ENCODE results near the gene MYO1B.

MYO1B gene

DNA sequence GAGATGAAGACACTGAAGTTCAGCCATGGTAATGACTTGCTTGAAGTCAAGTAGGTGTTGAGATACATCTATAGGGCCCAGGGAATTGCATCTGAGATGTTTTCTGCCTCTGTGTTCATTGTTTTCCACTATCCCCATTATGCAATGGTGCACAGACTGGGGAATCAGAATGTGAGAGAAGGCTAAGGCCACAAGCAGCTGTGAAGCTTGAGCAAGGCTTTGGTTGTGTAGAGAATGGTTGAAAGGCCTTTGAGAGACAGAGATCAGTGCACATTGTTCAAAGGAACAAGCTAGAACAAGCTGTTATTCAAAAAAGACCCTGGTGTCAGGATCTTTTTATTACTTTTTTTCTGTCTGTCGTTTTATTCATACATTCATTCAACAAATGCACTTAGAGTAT, 82.3 kb downstream of the MYO1B start:
- no peak overlapping the region for H4K91ac ChIP-seq (ENCODE audit: low read length)
- H3K4me1 ChIP-seq (ENCODE audit: control insufficient read depth, insufficient read depth, low read depth, low read length) = no peaks in the 10 kb centered on the region
- peaks cover 0 to 81% of the 10 kb centered on the region in 2 experiments for H3K36me3 ChIP-seq (ENCODE audit: control insufficient read depth in 1 of 2, insufficient read depth in 2 of 2, low read depth in 1 of 2, low read length in 2 of 2)
- no peaks in the 10 kb centered on the region for H3K27me3 ChIP-seq (ENCODE audit: control insufficient read depth in 1 of 2, insufficient read depth in 1 of 2, low read length in 2 of 2)
- H3K14ac ChIP-seq (ENCODE audit: low read length in 2 of 2) = no peak overlapping the region
- no peak overlapping the region for H2BK12ac ChIP-seq (ENCODE audit: low read length in 2 of 2)
- no peak overlapping the region for H2BK5ac ChIP-seq (ENCODE audit: low read depth, low read length, poor library complexity, severe bottlenecking)
- no peak for DNase-seq
- H2AFZ ChIP-seq (ENCODE audit: low read depth, low read length) = no peak overlapping the region
- peak overlapping the region in 1 of 2 experiments; percentile 18 for H3K18ac ChIP-seq (ENCODE audit: low read depth in 1 of 2, low read length in 2 of 2)
- no peak overlapping the region for H3K4me2 ChIP-seq (ENCODE audit: low read length, poor library complexity, severe bottlenecking)
- H2BK120ac ChIP-seq (ENCODE audit: low read depth, low read length) = no peak overlapping the region
- H3K9me3 ChIP-seq (ENCODE audit: control insufficient read depth, low read length) = peaks cover 4% of the 10 kb centered on the region
- H3K4me3 ChIP-seq (ENCODE audit: insufficient read depth in 1 of 2, low read depth in 1 of 2, low read length in 2 of 2) = no peak overlapping the region
- H3K4ac ChIP-seq (ENCODE audit: low read depth in 1 of 2, low read length in 2 of 2) = no peak overlapping the region
- no CpG with 5 or more reads among the region's 1 CpG for WGBS
- no peak overlapping the region for H4K8ac ChIP-seq (ENCODE audit: low read length)
- no peak overlapping the region for H3K9ac ChIP-seq (ENCODE audit: low read length)
- H2AK5ac ChIP-seq (ENCODE audit: low read length, severe bottlenecking) = no peak overlapping the region
- peaks cover 26% of the 10 kb centered on the region for H3K79me1 ChIP-seq (replicated peaks; ENCODE audit: low read length, poor library complexity, severe bottlenecking)
- no peak overlapping the region for H2BK15ac ChIP-seq (ENCODE audit: low read depth, poor library complexity, severe bottlenecking)
- no peak overlapping the region for H3K23ac ChIP-seq (ENCODE audit: low read length in 2 of 2)
- no peak overlapping the region for H3K27ac ChIP-seq (ENCODE audit: low read length, poor library complexity, severe bottlenecking)

DNA sequence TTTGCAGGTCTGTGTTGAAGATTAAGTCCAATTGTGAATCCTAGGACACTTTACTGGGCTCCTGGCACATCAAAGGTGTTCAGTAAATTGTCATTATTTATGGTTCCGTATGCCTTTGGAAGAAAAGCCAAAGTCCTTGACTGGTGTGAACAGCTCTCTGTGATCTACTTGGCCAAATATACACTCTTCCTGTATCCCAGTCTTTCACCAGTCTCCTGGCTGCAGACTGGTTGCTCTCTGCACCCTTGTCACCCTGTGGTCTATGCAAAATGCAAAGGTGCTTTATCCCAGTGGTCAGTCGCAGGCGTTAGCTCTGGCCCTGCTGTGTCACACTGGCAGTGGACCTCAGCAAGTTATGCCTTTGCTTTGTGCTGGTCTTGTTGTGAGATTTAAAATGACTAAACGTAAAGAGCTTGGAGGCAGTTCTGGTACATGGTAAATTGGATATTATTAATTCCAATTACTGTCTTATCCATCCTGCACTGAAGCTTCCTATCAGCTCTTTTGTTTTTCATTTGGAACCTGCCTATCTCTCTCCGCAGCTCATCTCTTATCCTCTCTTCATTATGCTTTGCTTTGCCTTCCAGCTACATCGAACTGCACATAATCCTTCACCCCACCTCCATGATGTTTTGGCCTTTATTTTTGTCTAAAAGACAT, 83.1 kb downstream of the MYO1B start:
- Histone ChIP-seq H3K23ac (ENCODE audit: low read length in 2 of 2) (no peak overlapping the region), H3K4me1 (ENCODE audit: control insufficient read depth, insufficient read depth, low read depth, low read length) (no peaks in the 10 kb centered on the region), H3K9me3 (ENCODE audit: control insufficient read depth, low read length) (peaks cover 4% of the 10 kb centered on the region), H3K27me3 (ENCODE audit: control insufficient read depth in 1 of 2, insufficient read depth in 1 of 2, low read length in 2 of 2) (no peaks in the 10 kb centered on the region), H3K4me2 (ENCODE audit: low read length, poor library complexity, severe bottlenecking) (no peak overlapping the region), H3K79me1 (replicated peaks; ENCODE audit: low read length, poor library complexity, severe bottlenecking) (peaks cover 28% of the 10 kb centered on the region), H2BK120ac (ENCODE audit: low read depth, low read length) (no peak overlapping the region), H4K91ac (ENCODE audit: low read length) (no peak overlapping the region), H2AFZ (ENCODE audit: low read depth, low read length) (no peak overlapping the region), H2BK15ac (ENCODE audit: low read depth, poor library complexity, severe bottlenecking) (no peak overlapping the region), H3K14ac (ENCODE audit: low read length in 2 of 2) (no peak overlapping the region), H2BK5ac (ENCODE audit: low read depth, low read length, poor library complexity, severe bottlenecking) (no peak overlapping the region), H3K18ac (ENCODE audit: low read depth in 1 of 2, low read length in 2 of 2) (no peak overlapping the region), H3K4ac (ENCODE audit: low read depth in 1 of 2, low read length in 2 of 2) (no peak overlapping the region), H3K27ac (ENCODE audit: low read length, poor library complexity, severe bottlenecking) (no peak overlapping the region), H3K9ac (ENCODE audit: low read length) (no peak overlapping the region), H3K36me3 (ENCODE audit: control insufficient read depth in 1 of 2, insufficient read depth in 2 of 2, low read depth in 1 of 2, low read length in 2 of 2) (peaks cover 0 to 89% of the 10 kb centered on the region in 2 experiments), H2AK5ac (ENCODE audit: low read length, severe bottlenecking) (no peak overlapping the region), H4K8ac (ENCODE audit: low read length) (no peak overlapping the region), H3K4me3 (ENCODE audit: insufficient read depth in 1 of 2, low read depth in 1 of 2, low read length in 2 of 2) (no peak overlapping the region), H2BK12ac (ENCODE audit: low read length in 2 of 2) (no peak overlapping the region)
- 95% methylated on average over 5 of the region's 6 CpGs for WGBS
- no peak for DNase-seq

DNA sequence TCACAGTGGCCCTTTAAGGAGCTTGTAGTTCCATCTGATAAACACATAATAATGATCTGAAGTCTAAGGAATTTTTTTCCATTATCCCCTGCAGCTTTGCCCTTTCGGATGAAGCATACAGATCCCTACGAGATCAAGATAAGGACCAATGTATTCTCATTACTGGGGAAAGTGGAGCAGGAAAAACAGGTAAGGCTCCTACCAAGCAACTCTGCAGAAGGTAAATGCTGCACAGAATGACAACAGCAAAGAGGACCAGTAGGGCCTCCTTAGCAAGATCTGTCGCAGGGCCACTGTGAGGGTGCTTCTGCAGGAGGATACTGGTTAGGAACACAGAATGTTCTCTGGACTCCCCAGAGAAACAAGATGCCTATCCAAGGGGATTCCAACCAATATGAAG, 84.6 kb downstream of the MYO1B start:
- no peak for DNase-seq
- no peak overlapping the region for H3K4me3 ChIP-seq (ENCODE audit: insufficient read depth in 1 of 2, low read depth in 1 of 2, low read length in 2 of 2)
- H3K9me3 ChIP-seq (ENCODE audit: control insufficient read depth, low read length) = no peaks in the 10 kb centered on the region
- no peak overlapping the region for H2AFZ ChIP-seq (ENCODE audit: low read depth, low read length)
- no peak overlapping the region for H4K91ac ChIP-seq (ENCODE audit: low read length)
- H2AK5ac ChIP-seq (ENCODE audit: low read length, severe bottlenecking) = no peak overlapping the region
- no peak overlapping the region for H3K4ac ChIP-seq (ENCODE audit: low read depth in 1 of 2, low read length in 2 of 2)
- H2BK120ac ChIP-seq (ENCODE audit: low read depth, low read length) = no peak overlapping the region
- H3K23ac ChIP-seq (ENCODE audit: low read length in 2 of 2) = no peak overlapping the region
- no peak overlapping the region for H2BK5ac ChIP-seq (ENCODE audit: low read depth, low read length, poor library complexity, severe bottlenecking)
- no peaks in the 10 kb centered on the region for H3K27me3 ChIP-seq (ENCODE audit: control insufficient read depth in 1 of 2, insufficient read depth in 1 of 2, low read length in 2 of 2)
- peaks cover 2% of the 10 kb centered on the region for H3K4me1 ChIP-seq (ENCODE audit: control insufficient read depth, insufficient read depth, low read depth, low read length)
- no peak overlapping the region for H4K8ac ChIP-seq (ENCODE audit: low read length)
- H3K36me3 ChIP-seq (ENCODE audit: control insufficient read depth in 1 of 2, insufficient read depth in 2 of 2, low read depth in 1 of 2, low read length in 2 of 2) = peaks cover 0 to 85% of the 10 kb centered on the region in 2 experiments
- H3K27ac ChIP-seq (ENCODE audit: low read length, poor library complexity, severe bottlenecking) = no peak overlapping the region
- no peak overlapping the region for H3K9ac ChIP-seq (ENCODE audit: low read length)
- H2BK12ac ChIP-seq (ENCODE audit: low read length in 2 of 2) = no peak overlapping the region
- no peak overlapping the region for H3K14ac ChIP-seq (ENCODE audit: low read length in 2 of 2)
- 100% methylated on average over 3 of the region's 3 CpGs for WGBS
- peaks cover 29% of the 10 kb centered on the region for H3K79me1 ChIP-seq (replicated peaks; ENCODE audit: low read length, poor library complexity, severe bottlenecking)
- H3K4me2 ChIP-seq (ENCODE audit: low read length, poor library complexity, severe bottlenecking) = no peak overlapping the region
- H3K18ac ChIP-seq (ENCODE audit: low read depth in 1 of 2, low read length in 2 of 2) = no peak overlapping the region
- H2BK15ac ChIP-seq (ENCODE audit: low read depth, poor library complexity, severe bottlenecking) = no peak overlapping the region

DNA sequence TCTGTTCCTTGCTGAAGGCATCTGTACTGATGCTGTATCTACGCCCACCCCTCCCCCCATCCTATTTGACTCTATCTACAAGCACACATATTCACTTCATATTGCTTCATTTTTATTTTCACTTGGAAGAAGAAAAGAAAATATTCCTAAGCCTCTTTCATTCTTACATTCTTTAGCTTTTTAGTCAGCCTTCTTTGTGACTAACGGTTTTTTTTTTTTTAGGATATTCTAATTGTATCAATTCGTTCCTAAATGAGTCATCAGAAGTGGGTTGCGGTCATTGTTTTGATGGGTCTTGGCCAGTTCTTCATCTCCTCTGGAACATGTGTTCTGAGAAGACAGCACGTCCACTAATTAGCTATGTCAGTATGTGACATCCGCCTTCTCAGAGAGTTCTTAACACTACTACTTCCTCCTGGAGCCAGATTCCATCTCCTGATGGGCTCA, 88.7 kb downstream of the MYO1B start:
- H3K4ac ChIP-seq (ENCODE audit: low read depth in 1 of 2, low read length in 2 of 2) = no peak overlapping the region
- WGBS = 30% methylated on average over 4 of the region's 6 CpGs
- H3K4me3 ChIP-seq (ENCODE audit: insufficient read depth in 1 of 2, low read depth in 1 of 2, low read length in 2 of 2) = peak overlapping the region in 1 of 2 experiments; percentile 52
- no peak overlapping the region for H4K8ac ChIP-seq (ENCODE audit: low read length)
- H3K4me1 ChIP-seq (ENCODE audit: control insufficient read depth, insufficient read depth, low read depth, low read length) = peaks cover 2% of the 10 kb centered on the region
- H3K9ac ChIP-seq (ENCODE audit: low read length) = peak overlapping the region; percentile 82
- peaks cover 30% of the 10 kb centered on the region for H3K79me1 ChIP-seq (replicated peaks; ENCODE audit: low read length, poor library complexity, severe bottlenecking)
- no peak overlapping the region for H2BK5ac ChIP-seq (ENCODE audit: low read depth, low read length, poor library complexity, severe bottlenecking)
- DNase-seq = peak; percentile 88
- H3K36me3 ChIP-seq (ENCODE audit: control insufficient read depth in 1 of 2, insufficient read depth in 2 of 2, low read depth in 1 of 2, low read length in 2 of 2) = peaks cover 0 to 80% of the 10 kb centered on the region in 2 experiments
- H3K27ac ChIP-seq (ENCODE audit: low read length, poor library complexity, severe bottlenecking) = peak overlapping the region; percentile 64
- no peak overlapping the region for H4K91ac ChIP-seq (ENCODE audit: low read length)
- H3K18ac ChIP-seq (ENCODE audit: low read depth in 1 of 2, low read length in 2 of 2) = peak overlapping the region in 1 of 2 experiments; percentile 37
- no peaks in the 10 kb centered on the region for H3K27me3 ChIP-seq (ENCODE audit: control insufficient read depth in 1 of 2, insufficient read depth in 1 of 2, low read length in 2 of 2)
- H3K14ac ChIP-seq (ENCODE audit: low read length in 2 of 2) = no peak overlapping the region
- no peak overlapping the region for H2BK120ac ChIP-seq (ENCODE audit: low read depth, low read length)
- no peak overlapping the region for H2AFZ ChIP-seq (ENCODE audit: low read depth, low read length)
- no peaks in the 10 kb centered on the region for H3K9me3 ChIP-seq (ENCODE audit: control insufficient read depth, low read length)
- no peak overlapping the region for H2AK5ac ChIP-seq (ENCODE audit: low read length, severe bottlenecking)
- no peak overlapping the region for H2BK15ac ChIP-seq (ENCODE audit: low read depth, poor library complexity, severe bottlenecking)
- no peak overlapping the region for H2BK12ac ChIP-seq (ENCODE audit: low read length in 2 of 2)
- no peak overlapping the region for H3K23ac ChIP-seq (ENCODE audit: low read length in 2 of 2)
- H3K4me2 ChIP-seq (ENCODE audit: low read length, poor library complexity, severe bottlenecking) = no peak overlapping the region

Measured in mesenchymal stem cell (in vitro differentiated cells and primary cell).